Prostate gland (tissue), 2 donors: ENCODE measurements around the gene CAMKK2. TPM values are rescaled to one million over a fixed set of nuclear protein-coding genes. Genes with fewer than 3 reads are reported as not detected.
"Not testable (repeated sequence)": the region's sequence is repeated elsewhere in the genome, so short reads cannot be mapped to it uniquely, and the experiment has no call there.

Source experiments
- DNase-seq: peaks from one replicate; pipeline ENCODE4 v3.0.0-alpha.2; 2019; ENCODE audit warnings: low spot score
- H3K27ac ChIP-seq, 2 donors: fragments of 200-600 bp; sonication (generic); 2 replicates each; pipeline ENCODE4 v1.5.1; 2017 to 2019
- H3K27me3 ChIP-seq: fragments of 200-600 bp; sonication (generic); replicated peaks from 2 replicates; pipeline ENCODE4 v1.5.1; 2019; ENCODE audit not compliant: insufficient read depth
- H3K36me3 ChIP-seq, 2 donors: fragments of 200-600 bp; sonication (generic); 1 replicate in 1 of 2; 2 replicates in 1 of 2; pipeline versions ENCODE4 v1.5.1 to v1.8.1; 2017 to 2019
- H3K4me1 ChIP-seq: fragments of 200-600 bp; sonication (generic); replicated peaks from 2 replicates; pipeline ENCODE4 v1.5.1; 2019
- H3K4me3 ChIP-seq, 2 donors: fragments of 200-600 bp; sonication (generic); 2 replicates each; pipeline ENCODE4 v1.5.1; 2017 to 2019
- H3K9me3 ChIP-seq: fragments of 200-600 bp; sonication (generic); 2 replicates; pipeline ENCODE4 v1.5.1; 2017
- POLR2A ChIP-seq: fragments of 450-650 bp; IDR thresholded peaks from one replicate; pipeline ENCODE4 v1.6.1; 2016; ENCODE audit warnings: antibody characterized with exemption, mild to moderate bottlenecking
- POLR2AphosphoS5 ChIP-seq: sonication (generic); formaldehyde crosslinking; IDR thresholded peaks from one replicate; pipeline ENCODE4 v1.6.1; 2017; ENCODE audit warnings: antibody characterized with exemption
- WGBS: methylation state at CpG from one replicate; pipeline ENCODE4 v1.1.5; 2018; 5-methylcytosine and 5-hydroxymethylcytosine counted together
- intact Hi-C: fragments of 100-400 bp; cut with DNase I; formaldehyde crosslinking; loops from one replicate; pipeline ENCODE4 v1.14.2; 2022
- total RNA-seq, 2 donors: library from RNA; depleted of rRNA; stranded (reverse); fragments of >200 nt; gene quantifications; one replicate each; pipeline ENCODE4 v1.1.0, GENCODE V29; 2016
- TF ChIP-seq, protein P1 (sequence below), 4 experiments: fragments of 200-600 bp in 2 of 4; fragments of 450-650 bp in 2 of 4; sonication (generic) in 2 of 4; IDR thresholded peaks; 1 replicate in 3 of 4; 2 replicates in 1 of 4; pipeline ENCODE4 v1.5.1; 2016 to 2019; ENCODE audit warnings: antibody characterized with exemption in 4 of 4, mild to moderate bottlenecking in 2 of 4, moderate library complexity in 2 of 4

Gene CAMKK2
- total RNA-seq, 2 donors from 2014 or later, result 26.9 to 52.2 TPM

DNA sequence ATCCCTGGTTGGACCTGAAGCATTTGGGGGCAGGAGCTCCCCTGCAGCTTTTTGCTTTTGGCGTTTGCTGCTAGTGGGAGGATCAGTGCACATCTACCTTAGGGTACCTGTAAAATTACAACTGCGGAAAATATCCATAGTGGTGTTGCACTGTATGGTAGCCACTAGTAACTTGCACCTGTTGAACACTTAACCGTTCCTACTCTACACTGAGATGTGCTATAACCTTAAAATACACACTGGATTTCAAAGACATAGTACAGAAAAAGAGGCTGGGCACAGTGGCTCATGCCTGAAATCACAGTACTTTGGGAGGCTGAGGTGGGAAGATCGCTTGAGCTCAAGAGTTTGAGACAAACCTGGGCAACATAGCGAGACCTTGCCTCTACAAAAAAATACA is 83.6 kb downstream of the CAMKK2 start:
- no peaks in the 10 kb centered on the region for H3K4me1 ChIP-seq
- DNase-seq, result no peak
- intact Hi-C loops, result no loop called here
- no peak overlapping the region for H3K27ac ChIP-seq
- H3K27me3 ChIP-seq, result no peaks in the 10 kb centered on the region
- no peaks in the 10 kb centered on the region for H3K9me3 ChIP-seq
- WGBS, result 96% methylated on average over 5 of the region's 5 CpGs
- H3K36me3 ChIP-seq, result no peaks in the 10 kb centered on the region
- no peak overlapping the region for H3K4me3 ChIP-seq
- TF ChIP-seq POLR2AphosphoS5, result no peak
- TF ChIP-seq, protein P1, sequence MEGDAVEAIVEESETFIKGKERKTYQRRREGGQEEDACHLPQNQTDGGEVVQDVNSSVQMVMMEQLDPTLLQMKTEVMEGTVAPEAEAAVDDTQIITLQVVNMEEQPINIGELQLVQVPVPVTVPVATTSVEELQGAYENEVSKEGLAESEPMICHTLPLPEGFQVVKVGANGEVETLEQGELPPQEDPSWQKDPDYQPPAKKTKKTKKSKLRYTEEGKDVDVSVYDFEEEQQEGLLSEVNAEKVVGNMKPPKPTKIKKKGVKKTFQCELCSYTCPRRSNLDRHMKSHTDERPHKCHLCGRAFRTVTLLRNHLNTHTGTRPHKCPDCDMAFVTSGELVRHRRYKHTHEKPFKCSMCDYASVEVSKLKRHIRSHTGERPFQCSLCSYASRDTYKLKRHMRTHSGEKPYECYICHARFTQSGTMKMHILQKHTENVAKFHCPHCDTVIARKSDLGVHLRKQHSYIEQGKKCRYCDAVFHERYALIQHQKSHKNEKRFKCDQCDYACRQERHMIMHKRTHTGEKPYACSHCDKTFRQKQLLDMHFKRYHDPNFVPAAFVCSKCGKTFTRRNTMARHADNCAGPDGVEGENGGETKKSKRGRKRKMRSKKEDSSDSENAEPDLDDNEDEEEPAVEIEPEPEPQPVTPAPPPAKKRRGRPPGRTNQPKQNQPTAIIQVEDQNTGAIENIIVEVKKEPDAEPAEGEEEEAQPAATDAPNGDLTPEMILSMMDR (IDR thresholded peaks at IDR 0.05), result no peak
- no peak for TF ChIP-seq POLR2A

DNA sequence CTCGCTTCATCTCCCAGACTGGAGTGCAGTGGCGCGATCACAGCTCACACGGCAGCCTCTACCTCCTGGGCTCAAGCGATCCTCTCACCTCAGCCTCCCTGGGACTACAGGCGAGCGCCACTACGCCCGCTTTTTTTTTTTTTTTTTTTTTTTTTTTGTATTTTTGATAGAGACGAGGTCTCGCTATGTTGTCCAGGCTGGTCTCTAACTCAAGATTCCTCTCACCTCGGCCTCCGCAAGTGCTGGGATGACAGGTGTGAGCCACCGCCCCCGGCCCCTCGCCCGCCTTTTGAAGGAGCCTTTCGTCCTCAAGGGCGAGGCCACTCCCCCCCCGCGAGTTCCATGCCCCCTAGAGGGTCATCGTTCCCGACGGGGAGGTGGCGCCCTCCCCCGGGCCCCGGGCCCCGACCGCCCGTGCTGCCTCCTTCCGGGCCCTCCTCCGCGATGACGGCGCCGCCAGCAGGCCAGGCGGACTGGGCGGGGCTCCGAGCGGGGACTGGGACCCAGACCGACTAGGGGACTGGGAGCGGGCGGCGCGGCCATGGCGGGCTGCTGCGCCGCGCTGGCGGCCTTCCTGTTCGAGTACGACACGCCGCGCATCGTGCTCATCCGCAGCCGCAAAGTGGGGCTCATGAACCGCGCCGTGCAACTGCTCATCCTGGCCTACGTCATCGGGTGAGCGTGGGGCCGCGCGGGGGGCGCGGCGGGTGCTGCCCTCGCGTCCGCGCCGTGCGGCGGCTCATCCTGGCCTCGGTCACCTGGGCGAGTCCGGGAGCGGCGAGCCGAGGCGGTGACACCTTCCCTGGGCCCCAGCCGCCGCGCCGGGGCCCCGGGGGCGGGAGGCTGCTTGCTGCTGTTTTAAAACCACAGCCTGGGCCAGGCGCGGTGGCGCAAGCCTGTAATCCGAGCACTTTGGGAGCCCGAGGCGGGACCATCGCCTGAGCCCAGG is 86.6 kb downstream of the CAMKK2 start, which contains the start of gene P2RX4:
Gene P2RX4 (plus strand): TSS at position 506 of the 949 bp plus-strand sequence. CDS start 36 bp downstream, at position 542.
- H3K27ac ChIP-seq, result peak within 1 kb of the TSS; percentile 84 to 91
- peak within 1 kb of the TSS; percentile 73 to 79 for H3K4me3 ChIP-seq
- H3K9me3 ChIP-seq, result no peaks in the 10 kb centered on the region
- peak; percentile 65 for DNase-seq
- no peak for TF ChIP-seq POLR2AphosphoS5
- TF ChIP-seq, protein P1 (IDR thresholded peaks at IDR 0.05), result peak; percentile 19 to 34 (median 24)
- peak; percentile 87 for TF ChIP-seq POLR2A
- no peaks in the 10 kb centered on the region for H3K36me3 ChIP-seq
- 19% methylated on average over 35 of the region's 97 CpGs for WGBS
- intact Hi-C loops, result no loop called here
- H3K4me1 ChIP-seq, result no peaks in the 10 kb centered on the region
- no peaks in the 10 kb centered on the region for H3K27me3 ChIP-seq

DNA sequence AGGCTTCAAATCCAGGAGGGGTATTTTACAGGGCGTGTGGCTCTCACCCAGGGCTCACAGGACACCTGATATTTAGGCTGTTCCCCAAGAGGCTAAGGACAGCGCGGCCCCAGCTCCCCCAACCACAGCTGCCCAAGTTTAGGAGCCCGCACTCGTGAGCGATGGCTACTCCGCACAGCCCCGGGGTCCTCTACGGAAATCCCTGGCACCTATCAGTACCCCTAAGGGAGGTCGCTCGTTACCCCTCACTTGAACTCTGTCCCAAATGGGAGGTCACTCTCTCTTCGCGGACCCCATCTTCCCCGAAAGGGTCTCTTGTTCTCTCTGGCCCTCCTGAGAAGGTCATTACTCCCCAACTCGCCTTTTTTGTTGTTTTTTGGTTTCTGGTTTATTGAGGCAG is 87.3 kb downstream of the CAMKK2 start:
- no peak for TF ChIP-seq POLR2AphosphoS5
- Histone ChIP-seq H3K27me3 (no peaks in the 10 kb centered on the region), H3K4me1 (no peaks in the 10 kb centered on the region), H3K4me3 (no peak overlapping the region), H3K27ac (peak overlapping the region; percentile 84 to 91), H3K9me3 (no peaks in the 10 kb centered on the region), H3K36me3 (no peaks in the 10 kb centered on the region)
- intact Hi-C loops, result no loop called here
- DNase-seq, result no peak
- 91% methylated on average over 15 of the region's 15 CpGs for WGBS

DNA sequence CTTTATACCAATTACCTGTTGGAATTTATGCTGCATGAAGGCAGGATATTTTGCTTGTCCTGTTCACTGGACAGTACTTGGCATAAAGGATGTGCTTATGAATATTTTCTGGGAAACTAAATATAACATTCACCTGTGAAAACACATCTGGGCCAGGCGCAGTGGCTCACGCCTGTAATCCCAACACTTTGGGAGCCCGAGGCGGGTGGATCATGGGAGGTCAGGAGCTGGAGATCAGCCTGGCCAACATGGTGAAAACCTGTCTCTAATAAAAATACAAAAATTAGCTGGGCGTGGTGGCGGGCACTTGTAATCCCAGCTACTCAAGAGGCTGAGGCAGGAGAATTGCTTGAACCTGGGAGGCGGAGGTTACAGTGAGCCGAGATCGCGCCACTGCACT is 87.9 kb downstream of the CAMKK2 start:
- DNase-seq, H3K27me3 ChIP-seq, H3K36me3 ChIP-seq, H3K27ac ChIP-seq, H3K4me1 ChIP-seq, H3K9me3 ChIP-seq, intact Hi-C loops, H3K4me3 ChIP-seq: not testable (repeated sequence)
- WGBS, result 97% methylated on average over 10 of the region's 10 CpGs

DNA sequence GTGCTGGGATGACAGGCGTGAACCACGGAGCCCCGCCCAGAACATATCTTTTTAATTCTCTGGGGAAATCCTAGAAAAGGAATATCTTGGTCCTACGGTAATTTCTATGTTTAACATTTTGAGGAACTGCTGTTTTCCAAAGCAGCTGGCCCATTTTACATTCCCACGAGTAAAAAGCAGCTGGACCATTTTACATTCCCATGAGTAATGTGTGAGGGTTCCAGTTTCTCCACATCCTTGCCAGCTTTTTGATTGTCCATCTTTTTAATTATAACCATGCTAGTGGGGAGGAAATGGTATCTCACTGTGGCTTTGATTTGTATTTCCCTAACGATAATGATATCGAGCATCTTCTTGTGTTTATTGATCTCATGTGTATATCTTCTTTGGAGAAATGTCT is 91.0 kb downstream of the CAMKK2 start:
- H3K4me1 ChIP-seq, result no peaks in the 10 kb centered on the region
- DNase-seq, result no peak
- intact Hi-C loops, result no loop called here
- H3K27ac ChIP-seq, result no peak overlapping the region
- no peak for TF ChIP-seq POLR2A
- TF ChIP-seq, protein P1 (IDR thresholded peaks at IDR 0.05), result no peak
- no peak for TF ChIP-seq POLR2AphosphoS5
- no peak overlapping the region for H3K4me3 ChIP-seq
- 70% methylated on average over 7 of the region's 7 CpGs for WGBS
- no peaks in the 10 kb centered on the region for H3K36me3 ChIP-seq
- H3K27me3 ChIP-seq, result no peaks in the 10 kb centered on the region
- no peaks in the 10 kb centered on the region for H3K9me3 ChIP-seq

DNA sequence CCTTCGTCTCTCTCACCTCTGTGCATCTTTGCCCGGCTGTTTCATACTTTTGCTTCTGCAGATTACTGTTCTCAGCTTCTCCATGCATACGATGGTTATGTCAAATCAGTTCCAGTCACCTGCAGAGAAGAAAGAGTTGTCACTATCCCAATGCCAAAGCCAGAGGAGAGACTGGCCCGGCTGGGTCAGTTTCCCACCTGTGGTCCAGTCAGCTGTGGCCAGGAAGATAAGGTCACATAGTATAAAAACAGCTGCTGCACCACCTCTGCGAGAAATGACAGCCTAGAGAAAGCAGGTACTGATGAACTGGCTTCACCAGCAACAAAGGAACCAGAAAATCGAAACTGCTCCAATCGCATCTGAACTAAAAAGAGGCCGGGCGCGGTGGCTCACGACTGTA is 93.0 kb downstream of the CAMKK2 start:
- H3K27me3 ChIP-seq, result no peaks in the 10 kb centered on the region
- intact Hi-C loops, result no loop called here
- H3K4me1 ChIP-seq, result no peaks in the 10 kb centered on the region
- no peaks in the 10 kb centered on the region for H3K36me3 ChIP-seq
- DNase-seq, result no peak
- no peak overlapping the region for H3K27ac ChIP-seq
- H3K9me3 ChIP-seq, result no peaks in the 10 kb centered on the region
- TF ChIP-seq POLR2AphosphoS5, result no peak
- TF ChIP-seq POLR2A, result no peak
- TF ChIP-seq, protein P1 (IDR thresholded peaks at IDR 0.05), result no peak
- 57% methylated on average over 11 of the region's 11 CpGs for WGBS
- no peak overlapping the region for H3K4me3 ChIP-seq
